Embryonic facial prominence (tissue), 1 donor: Measurements from ENCODE around the gene CARD10.

Experiments used
- DNase-seq: peaks from one replicate; pipeline ENCODE4 v3.0.0-alpha.2; 2016; ENCODE audit errors: extremely low spot score

CARD10 gene, protein sequence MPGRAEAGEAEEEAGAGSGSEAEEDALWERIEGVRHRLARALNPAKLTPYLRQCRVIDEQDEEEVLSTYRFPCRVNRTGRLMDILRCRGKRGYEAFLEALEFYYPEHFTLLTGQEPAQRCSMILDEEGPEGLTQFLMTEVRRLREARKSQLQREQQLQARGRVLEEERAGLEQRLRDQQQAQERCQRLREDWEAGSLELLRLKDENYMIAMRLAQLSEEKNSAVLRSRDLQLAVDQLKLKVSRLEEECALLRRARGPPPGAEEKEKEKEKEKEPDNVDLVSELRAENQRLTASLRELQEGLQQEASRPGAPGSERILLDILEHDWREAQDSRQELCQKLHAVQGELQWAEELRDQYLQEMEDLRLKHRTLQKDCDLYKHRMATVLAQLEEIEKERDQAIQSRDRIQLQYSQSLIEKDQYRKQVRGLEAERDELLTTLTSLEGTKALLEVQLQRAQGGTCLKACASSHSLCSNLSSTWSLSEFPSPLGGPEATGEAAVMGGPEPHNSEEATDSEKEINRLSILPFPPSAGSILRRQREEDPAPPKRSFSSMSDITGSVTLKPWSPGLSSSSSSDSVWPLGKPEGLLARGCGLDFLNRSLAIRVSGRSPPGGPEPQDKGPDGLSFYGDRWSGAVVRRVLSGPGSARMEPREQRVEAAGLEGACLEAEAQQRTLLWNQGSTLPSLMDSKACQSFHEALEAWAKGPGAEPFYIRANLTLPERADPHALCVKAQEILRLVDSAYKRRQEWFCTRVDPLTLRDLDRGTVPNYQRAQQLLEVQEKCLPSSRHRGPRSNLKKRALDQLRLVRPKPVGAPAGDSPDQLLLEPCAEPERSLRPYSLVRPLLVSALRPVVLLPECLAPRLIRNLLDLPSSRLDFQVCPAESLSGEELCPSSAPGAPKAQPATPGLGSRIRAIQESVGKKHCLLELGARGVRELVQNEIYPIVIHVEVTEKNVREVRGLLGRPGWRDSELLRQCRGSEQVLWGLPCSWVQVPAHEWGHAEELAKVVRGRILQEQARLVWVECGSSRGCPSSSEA

DNA sequence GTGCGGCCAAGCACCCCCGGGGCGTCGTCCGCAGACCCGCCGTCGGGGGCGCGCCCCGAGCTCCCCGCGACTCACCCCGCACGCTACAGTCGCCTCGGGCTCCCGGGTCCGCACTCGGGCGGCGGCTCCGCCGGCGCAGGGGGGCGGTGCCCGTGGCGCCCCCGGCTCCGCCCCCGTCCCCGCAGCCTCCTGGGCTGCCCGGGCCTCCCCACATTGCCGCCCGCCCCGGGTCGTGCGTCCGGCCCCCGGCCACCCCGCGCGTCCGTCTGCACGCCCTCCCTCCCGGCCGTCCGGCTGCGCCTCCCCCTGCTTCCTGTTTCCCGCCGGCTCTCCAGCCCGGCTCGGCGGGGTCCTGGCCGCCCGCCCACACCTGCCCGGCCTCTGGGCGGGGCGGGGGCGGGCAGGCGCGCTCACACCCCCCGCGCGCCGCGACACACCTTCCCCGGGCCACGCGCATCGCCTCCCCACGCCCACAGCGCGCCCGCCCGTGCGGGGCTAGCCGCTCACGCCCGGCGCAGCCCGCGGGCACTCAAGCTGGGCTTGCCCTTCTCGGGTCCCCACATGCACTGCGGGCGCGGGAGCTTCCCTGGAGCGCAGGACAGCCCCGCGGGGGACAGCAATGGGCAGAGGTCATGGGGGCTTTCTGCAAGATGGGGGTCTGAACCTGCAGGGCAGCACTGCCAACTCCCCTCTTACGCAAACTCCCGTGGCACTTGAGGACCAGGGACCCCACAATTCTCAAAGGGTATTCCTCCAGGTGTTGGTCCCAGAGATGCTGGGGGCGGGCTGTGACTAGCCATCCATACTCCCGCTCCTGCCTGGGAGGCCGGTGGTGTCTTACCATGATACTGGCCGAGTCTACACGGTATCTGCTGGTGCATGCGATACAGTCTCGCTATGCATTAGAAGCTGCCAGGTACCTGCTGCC is at the start of gene CARD10:
Gene CARD10, minus strand, starts transcription at position 148 of the 928 bp plus-strand sequence. CDS start 215 bp downstream, outside the sequence.
- DNase-seq = no peak

DNA sequence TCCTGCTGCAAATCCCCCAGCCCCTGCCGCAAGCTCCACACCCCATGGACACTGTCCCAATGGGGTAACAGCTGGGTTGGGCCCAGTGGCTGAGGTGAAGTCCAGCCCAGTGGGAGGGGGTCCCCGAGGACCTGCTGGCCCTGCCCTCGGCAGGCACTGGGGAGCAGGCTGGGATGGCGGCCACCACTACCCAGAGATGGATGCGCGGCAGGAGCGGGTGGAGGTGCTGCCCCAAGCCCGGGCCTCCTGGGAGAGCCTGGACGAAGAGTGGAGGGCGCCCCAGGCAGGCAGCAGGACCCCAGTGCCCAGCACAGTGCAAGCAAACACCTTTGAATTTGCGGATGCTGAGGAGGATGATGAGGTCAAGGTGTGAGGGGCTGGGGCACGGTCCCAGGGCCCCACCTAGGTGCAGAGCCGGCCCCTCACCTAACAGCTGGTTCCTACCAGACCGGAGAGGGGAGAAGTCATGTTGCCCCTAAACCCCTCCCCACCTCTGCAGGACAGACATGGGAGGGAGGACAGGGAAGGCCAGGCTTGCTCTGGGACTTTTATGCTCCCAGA is 49.3 kb upstream of the CARD10 start:
- DNase-seq = no peak

DNA sequence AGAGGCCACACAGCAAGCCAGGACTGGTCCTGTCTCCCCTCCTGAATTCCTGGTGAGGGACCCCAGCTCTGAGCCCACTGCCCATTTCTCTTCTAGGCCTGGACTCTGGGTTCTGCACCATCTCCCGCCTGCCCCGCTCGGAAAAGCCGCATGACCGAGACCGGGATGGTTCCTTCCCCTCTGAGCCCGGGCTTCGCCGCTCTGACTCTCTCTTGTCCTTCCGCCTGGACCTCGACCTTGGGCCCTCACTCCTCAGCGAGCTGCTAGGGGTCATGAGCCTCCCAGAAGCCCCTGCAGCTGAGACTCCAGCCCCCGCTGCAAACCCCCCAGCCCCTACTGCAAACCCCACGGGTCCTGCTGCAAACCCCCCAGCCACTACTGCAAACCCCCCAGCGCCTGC is 48.8 kb upstream of the CARD10 start:
- no peak for DNase-seq

DNA sequence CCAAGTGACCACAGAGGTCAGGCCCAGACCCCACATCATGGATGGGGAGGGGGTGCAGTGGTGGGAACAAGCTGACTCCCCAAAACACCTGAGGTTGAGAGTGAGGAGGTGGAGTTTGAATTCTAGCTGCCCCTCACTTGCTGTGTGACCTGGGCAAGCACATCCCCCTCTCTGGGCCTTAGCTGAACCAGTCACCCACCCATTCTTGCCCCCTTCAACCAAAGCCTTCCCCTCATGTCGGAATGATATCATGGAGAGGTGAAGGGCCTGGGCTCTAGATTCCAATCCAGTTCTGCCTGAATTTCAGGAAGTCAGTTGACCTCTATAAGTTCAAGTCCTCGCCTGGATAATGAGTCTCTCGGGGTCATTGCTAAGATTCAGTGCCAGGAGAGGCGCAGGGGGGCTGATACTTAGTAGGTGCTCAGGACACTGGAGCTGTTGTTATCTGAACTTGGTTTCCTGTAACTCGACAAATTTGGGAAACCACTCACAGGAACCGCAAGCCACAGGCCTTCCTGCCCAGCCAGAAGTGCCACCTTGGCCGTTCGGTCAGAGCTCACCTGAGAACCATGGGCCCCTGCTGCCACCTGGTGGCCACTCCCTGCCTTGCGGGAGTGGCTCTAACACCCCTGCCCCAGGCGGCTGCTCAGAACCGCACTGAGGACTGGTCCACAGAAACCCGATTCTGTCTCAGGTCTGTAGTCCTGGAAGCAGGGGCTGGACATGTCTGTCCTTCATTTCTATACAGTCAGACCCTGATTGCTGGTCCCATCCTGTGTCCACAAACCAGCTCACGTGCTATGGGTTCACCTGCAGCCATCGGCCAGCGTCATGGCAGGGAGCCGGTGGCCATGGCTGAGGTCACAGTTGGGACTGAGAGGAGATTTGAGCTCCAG is 47.9 kb upstream of the CARD10 start:
- DNase-seq = no peak

DNA sequence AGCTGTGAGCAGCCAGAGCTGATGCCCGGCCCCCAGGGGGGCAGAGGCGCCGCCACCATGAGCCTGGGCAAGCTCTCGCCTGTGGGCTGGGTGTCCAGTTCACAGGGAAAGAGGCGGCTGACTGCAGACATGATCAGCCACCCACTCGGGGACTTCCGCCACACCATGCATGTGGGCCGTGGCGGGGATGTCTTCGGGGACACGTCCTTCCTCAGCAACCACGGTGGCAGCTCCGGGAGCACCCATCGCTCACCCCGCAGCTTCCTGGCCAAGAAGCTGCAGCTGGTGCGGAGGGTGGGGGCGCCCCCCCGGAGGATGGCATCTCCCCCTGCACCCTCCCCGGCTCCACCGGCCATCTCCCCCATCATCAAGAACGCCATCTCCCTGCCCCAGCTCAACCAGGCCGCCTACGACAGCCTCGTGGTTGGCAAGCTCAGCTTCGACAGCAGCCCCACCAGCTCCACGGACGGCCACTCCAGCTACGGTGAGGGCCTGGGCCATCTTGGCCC is 47.2 kb upstream of the CARD10 start:
- no peak for DNase-seq

DNA sequence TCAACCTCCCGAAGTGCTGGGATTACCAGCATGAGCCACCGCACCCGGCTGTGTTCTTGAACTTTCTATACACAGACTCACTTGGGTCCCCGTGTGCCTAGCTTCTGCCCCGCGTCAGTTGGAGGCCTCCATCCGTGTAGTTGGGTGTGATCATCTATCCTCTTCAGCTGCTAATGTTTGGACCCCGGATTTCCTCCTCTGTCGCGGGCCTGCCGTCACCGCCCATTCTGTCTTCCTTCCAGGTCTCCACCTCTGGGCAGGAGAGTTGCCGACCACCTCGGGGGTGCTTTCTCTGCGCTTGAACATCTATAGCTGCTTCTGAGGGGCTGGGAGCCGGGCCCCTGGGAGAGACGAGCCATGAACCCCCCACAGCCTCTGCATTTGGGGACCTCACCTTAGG is 46.6 kb upstream of the CARD10 start:
- no peak for DNase-seq

DNA sequence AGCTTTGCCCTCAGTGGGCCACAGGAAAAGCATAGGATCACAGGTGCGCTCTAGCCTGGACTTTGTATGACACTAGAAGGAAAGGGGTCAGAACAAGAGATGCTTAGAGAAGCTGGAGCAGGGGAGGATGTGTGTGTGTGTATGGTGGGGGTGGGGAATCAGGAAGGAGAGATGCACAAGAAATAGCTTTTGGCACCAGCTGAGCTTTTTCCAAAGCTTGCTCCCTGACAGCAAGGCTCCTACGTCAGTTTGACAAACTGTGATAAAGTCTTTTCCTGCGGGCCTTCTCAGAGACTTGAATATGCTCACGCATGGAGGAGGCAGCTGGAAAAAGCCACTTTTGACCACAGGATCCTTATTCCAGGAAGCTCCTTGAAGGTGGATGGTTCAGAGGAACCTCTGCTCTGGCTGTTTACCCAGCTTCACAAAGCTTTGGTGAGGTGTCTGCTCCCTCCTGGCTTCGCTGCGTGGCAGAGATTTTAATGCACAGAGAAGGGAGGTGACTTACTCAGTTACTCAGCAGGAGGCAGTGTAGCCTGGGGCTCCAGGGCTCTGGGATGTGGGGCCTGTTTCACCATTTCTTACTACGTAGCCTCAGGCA is 45.0 kb upstream of the CARD10 start:
- no peak for DNase-seq

DNA sequence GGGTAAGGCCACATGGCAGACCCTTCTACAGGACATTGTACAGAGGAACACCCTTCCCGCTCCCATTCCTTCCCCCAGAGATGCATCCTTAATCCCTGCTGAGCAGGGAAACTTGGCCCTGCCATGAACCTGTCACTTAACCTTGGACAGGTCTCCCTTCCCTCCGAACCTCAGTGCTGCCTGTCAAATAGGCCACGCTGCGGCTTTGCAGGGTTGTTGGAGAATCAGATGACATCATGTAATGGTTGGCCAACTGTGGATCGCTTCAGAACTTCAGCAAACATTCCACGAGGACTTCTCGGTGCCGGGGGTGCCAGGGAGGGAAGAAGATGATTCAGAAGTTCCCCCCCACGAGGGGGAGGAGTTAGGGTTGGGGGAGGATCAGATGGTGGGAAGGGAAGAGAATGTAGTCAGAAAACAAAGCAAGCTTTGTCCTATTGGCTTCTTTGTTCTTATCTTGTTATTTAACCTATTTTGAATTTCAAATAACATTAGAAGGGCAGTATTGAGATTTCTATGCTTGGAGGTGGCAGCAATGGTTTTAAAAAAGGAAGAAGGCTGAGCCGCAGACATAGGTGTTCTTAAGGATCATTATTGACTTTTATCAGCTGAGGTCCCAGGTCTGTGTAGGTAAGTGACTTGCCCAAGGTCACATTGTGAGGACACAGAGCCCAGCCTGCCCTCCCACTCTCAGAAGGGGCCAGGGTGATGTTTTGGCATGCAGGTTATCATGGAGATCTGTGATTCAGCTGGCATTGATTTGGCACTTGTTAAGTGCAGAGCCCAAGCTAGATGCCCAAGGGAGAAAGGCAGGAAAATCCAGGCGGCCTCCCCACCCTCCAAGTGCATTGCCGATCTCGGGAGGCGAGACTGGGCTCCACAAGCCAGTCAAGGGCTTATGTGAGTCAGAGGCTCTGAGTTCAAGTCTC is 44.2 kb upstream of the CARD10 start:
- no peak for DNase-seq

DNA sequence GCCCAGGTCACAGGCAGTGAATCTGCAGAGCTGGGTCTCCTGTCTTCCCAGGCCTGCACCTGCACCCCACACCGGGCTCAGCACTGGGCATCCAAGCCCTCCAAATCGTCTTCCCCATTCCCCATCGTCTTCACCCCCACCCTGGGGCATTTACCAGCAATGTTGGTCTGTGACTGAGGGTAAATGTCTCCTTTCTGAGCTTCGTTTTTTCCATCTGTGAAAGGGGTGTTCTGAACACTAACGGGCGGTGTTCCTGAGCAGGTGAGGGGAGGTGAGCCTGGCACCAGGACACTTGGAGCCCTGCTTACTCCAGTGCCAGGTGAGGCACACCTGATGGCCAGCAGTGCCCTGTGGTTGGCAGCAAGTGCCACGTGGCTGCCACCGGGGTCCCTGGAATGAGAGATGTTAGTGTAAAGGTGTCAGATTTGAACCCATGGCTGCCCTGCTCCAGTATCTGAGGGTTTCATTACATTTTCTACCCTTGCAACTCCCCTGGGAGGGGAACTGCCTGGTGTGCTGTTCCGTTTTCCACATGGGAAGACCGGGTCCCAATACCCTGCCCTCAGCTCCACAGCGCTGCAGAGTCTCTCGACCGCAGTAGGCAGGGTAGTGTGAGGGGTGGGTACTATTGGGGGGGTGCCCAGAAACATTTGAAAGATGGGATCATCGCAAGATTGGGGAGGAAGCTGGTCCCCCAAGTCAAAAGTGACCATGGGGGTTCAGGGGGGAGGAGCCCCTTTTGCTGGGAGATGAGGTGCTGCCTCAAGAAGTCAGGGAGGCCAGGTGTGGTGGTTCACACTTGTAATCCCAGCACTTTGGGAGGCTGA is 43.0 kb upstream of the CARD10 start:
- DNase-seq = no peak

DNA sequence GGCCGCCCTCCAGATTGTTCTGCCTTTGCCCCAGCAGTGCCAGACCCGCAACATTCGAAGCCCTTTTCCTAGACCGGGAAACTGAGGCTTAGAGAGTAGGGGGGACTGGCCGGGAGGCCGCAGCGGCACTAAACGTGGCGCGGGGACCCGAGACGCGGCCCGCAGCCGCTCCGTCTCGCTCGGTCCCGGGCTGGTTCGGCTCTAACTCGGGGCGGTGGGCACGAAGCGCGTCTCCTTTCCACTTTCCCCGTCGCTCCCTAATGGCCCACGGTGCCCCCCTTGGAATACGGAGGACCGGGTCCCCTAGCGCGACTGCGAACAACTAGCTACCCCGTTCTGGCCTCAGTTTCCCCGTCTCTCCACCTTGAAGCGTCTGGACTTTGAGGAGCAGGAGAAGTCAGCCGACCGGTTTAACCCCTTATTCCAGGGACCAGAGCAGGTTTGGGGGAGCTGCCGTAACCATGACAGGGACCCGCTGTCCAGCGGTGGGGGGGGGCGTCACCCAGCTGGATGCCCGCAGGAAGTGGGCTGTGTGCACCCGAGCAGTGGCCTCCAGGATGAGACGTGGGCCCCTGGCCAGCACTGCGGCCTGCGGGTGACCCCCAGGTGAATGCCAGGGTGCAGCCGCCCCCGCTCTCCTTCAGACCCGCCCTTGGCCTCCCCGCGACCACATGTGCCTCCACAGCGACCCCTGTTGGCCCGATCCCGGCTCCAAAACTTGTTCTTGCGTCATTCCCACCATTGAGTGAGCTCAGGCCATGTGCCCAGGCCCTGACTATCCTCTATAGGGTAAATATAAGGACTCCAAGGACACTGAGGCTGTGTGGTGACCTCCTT is 42.2 kb upstream of the CARD10 start:
- peak; percentile 61 for DNase-seq

DNA sequence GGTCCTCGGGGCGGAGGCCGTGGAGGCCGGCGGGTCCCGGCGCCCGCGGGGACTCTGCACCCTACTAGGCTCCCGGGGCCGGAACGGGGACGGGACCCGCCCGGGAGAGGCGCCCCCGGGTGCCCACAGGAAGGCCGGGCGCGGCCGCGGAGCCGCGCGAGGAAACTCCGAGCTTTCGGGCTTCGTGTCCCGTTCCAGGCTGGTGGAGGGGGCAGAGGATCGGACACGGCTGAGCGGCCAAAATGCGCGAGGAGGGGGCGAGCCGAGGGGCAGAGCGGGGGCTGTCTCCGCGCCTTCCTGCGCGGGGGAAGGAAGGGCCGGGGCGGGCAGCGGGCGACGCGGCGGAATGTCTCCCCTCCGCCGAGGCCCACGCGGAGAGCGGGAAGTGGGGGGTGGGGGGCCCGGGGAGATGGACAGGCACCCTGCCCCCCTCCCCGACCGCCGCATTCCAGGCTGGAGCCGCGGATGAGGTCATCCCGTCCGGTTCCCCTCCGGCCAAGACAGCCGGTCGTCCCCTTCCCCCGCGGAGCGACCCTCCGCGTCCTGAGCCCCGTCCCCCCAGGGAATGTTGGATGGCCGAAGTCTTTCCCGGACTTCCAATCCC is 41.5 kb upstream of the CARD10 start:
- no peak for DNase-seq

DNA sequence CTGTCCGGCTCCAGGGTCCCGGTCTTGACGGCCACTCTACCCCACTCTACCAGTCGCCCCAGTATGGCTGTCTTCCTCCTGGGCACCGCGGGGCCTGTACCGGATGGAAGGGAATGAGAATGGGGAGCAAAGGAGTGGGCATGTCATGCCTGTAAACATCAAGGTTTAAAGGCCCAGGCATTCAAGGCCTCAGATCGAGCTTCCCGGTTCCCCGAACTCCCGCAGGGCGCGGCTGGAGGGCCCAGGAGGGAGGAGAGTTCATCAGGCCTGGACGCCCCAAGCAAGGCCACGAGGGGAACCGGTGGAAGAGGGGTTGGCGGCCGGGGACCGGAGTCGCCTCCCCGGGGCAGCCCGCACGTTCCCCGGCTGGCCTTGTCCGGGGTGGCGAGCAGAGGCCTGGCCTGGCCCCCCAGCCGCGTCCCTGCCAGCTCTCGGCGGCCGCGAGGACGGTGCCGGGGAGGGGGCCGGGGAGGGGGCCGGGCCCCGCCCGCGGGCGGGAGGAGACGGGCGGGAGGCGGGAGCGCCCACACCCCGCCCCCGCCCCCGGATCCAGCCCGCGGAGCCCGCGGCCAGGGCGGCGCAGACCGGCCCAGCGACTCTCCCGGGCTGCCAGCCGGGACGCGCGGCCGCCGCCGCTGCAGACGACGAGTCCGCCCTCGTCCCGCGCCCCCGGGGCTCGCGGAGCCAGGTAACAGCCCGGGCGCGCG is 40.8 kb upstream of the CARD10 start, which contains the start of gene CDC42EP1:
Gene CDC42EP1, plus strand, starts transcription at position 580 of the 707 bp plus-strand sequence. CDS start 5,870 bp downstream, outside the sequence.
- no peak for DNase-seq

DNA sequence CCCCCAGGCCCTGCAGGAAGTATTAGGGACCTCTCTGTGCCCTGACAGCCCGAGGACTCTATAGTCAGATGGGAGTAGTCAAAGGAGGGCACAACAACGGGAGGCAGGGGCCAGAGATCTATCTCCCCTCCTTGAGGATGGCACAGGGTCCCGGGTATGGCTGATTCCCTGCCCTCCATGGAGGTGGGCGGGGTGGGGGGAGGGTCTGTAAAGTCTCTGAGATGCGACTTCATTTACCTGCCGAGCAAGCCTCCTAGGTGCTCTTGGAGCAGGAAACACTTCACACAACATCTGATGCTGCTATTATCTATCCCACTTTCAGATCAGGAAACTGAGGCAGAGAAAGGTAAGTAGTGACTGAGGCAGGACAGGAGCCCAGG is 40.3 kb upstream of the CARD10 start:
- DNase-seq = no peak

DNA sequence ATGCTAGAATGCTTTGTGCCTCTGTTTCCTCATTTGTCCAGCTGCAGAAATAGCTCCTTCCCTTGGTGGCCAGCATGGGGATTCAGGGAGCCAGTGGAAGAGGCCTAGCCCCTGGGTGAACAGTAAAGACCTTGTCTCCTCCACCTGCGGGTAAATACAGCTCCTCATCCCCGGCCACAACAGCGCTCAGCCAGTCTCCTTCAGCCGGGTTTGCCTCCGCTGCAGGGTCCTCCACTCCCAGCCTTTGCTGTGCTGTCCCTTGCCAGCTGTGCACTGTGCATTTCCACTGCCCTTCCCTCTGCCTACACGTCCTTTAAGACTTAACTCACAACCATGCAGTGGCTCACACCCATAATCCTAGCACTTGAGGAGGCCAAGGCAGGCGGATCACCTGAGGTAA is 39.6 kb upstream of the CARD10 start:
- no peak for DNase-seq

DNA sequence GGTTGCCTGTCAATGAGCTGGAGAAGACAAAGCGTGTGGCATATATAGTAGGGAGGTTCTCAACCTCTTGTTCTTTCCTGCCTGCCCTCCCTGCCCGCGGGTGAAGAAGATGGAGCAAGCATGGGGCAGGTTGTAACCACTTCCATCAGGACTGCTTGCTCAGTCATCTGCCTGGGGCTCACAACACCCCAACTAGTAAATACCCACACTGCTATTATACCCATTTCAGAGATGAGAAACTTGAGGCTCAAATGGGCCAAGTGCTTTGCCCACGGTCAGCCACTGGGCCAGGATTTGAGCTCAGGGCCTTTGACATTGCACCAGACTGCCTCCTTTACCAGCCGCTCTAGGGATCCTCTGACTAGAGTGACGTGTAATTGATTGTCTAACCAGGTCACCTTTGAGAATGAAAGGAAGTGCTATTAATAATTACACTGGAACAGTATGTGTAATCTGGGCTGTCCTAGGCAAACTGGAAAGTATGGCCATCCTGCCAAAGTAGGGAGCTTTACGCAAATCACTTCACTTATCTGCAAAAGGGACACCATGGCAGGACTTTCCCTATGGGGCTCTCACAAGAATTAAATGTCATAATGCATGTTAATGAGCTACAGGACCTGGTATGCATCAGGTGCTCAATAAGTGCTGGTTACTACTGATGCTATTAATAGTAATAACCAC is 38.2 kb upstream of the CARD10 start:
- DNase-seq = no peak
